ENCODE data around the gene PCDHB15. TPM values are rescaled to one million over a fixed set of nuclear protein-coding genes. Genes with fewer than 3 reads are reported as not detected.
A peak's percentile ranks its signal among the peaks of the same experiment; 100 is the strongest.
"Not testable (repeated sequence)": the region's sequence is repeated elsewhere in the genome, so short reads cannot be mapped to it uniquely, and the experiment has no call there.

PCDHB15 gene
- polyA plus RNA-seq, result not detected

GRCh38 chr5:141245250-141245717, at the start of gene PCDHB15:
Gene PCDHB15, plus strand, starts transcription at chr5:141245395. Its CDS starts 184 bp downstream, at chr5:141245579.
- Mint-ChIP-seq H3K36me3 (peaks cover 2% of the 10 kb centered on the region), H3K27me3 (no peaks in the 10 kb centered on the region), H3K9me3 (peaks cover 7 to 49% (median 40%) of the 10 kb centered on the region in 3 donors), H3K4me3 (peak within 1 kb of the TSS in 2 of 4 donors; percentile 58 to 68), H3K27ac (peak within 1 kb of the TSS in 1 of 3 donors; percentile 85), H3K4me1 (no peaks in the 10 kb centered on the region)

DNA sequence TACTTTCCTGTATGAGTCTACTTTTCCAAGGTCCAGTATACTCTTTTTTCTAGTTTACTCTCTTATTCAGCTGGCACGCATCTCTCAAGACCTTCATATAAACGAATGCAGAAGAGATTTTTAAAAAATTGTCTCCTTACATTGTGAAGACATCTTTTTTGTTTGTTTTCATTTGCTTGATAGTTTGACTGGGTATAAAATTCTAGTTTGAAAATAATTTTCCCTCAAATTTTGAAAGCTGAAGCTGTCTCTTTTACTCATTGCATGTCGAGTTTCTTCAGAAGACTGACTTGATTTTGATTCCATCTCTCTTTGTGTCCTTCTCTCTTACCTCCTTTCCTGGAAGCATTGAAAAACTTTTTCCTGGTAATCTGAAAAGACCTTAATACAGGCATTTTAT, 48.8 kb upstream of the PCDHB15 start:
- H3K36me3 Mint-ChIP-seq, result peaks cover 2% of the 10 kb centered on the region
- H3K27ac Mint-ChIP-seq, result no peak overlapping the region
- H3K9me3 Mint-ChIP-seq, result peaks cover 10 to 41% (median 20%) of the 10 kb centered on the region in 3 donors
- no peak overlapping the region for H3K4me3 Mint-ChIP-seq
- H3K27me3 Mint-ChIP-seq, result peaks cover 15% of the 10 kb centered on the region
- no peaks in the 10 kb centered on the region for H3K4me1 Mint-ChIP-seq

DNA sequence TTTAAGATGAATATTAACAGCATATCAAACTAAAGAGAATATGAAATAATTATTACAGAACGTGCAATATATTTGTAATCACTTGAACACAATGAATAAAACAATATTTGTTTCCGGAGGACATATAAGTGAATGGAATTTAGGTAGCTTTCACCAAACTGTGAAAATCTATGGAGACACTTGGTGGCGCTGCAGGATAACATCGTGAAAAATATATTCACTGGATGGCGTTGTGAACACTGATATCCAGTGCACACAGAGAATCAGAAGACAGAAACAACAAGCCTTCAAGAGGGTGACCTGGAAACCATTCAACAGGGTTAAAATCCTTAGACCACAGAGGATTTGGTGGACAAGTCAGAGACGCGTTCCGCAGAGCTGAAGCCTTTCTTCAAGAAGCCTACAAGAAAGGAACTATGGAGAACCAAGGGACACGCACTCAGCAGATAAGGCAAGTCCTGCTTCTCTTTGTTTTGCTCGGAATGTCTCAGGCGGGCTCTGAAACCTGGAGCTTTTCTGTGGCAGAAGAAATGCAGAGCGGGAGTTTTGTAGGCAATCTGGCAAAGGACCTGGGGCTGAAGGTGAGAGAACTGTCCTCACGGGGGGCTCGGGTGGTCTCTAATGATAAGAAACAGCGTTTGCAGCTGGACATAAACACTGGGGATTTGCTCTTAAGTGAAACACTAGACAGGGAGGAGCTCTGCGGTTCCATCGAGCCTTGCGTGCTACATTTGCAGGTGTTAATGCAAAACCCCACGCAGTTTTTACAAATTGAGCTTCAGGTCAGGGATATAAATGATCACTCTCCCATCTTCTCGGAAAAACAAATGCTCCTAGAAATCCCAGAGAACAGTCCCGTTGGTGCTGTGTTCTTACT, 45.6 kb upstream of the PCDHB15 start, which contains the start of gene PCDHB11:
TSS of gene PCDHB11 (plus strand) at position 269 of the 877 bp plus-strand sequence. CDS start at position 417, 148 bp downstream.
- Mint-ChIP-seq H3K27me3 (peaks cover 10% of the 10 kb centered on the region), H3K4me3 (no peak within 1 kb of the TSS), H3K36me3 (peaks cover 2% of the 10 kb centered on the region), H3K4me1 (peaks cover 0 to 1% (median 0%) of the 10 kb centered on the region in 3 donors), H3K27ac (no peak within 1 kb of the TSS), H3K9me3 (peaks cover 6 to 27% (median 19%) of the 10 kb centered on the region in 3 donors)

GRCh38 chr5:141201126-141201525, 44.1 kb upstream of the PCDHB15 start:
- not testable (repeated sequence) for H3K4me3 Mint-ChIP-seq, H3K36me3 Mint-ChIP-seq, H3K4me1 Mint-ChIP-seq, H3K27ac Mint-ChIP-seq, H3K27me3 Mint-ChIP-seq
- H3K9me3 Mint-ChIP-seq, result peaks cover 6 to 22% (median 19%) of the 10 kb centered on the region in 3 donors

DNA sequence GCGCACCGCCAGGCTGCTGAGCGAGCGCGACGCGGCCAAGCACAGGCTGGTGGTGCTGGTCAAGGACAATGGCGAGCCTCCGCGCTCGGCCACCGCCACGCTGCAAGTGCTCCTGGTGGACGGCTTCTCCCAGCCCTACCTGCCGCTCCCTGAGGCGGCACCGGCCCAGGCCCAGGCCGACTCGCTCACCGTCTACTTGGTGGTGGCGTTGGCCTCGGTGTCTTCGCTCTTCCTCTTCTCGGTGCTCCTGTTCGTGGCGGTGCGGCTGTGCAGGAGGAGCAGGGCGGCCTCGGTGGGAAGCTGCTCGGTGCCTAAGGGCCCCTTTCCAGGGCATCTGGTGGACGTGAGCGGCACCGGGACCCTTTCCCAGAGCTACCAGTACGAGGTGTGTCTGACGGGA, 43.5 kb upstream of the PCDHB15 start:
- H3K4me3 Mint-ChIP-seq, H3K36me3 Mint-ChIP-seq, H3K4me1 Mint-ChIP-seq, H3K27ac Mint-ChIP-seq: not testable (repeated sequence)
- Mint-ChIP-seq H3K27me3 (peaks cover 13% of the 10 kb centered on the region), H3K9me3 (peaks cover 6 to 19% (median 17%) of the 10 kb centered on the region in 3 donors)

- peaks cover 11% of the 10 kb centered on the region for H3K27me3 Mint-ChIP-seq
These were observed 36.7 kb upstream of the PCDHB15 start, which contains the start of gene PCDHB12 for GRCh38 chr5:141208478-141208877. Gene PCDHB12, plus strand, starts transcription at chr5:141208719. Its CDS starts 189 bp downstream, at chr5:141208908.

DNA sequence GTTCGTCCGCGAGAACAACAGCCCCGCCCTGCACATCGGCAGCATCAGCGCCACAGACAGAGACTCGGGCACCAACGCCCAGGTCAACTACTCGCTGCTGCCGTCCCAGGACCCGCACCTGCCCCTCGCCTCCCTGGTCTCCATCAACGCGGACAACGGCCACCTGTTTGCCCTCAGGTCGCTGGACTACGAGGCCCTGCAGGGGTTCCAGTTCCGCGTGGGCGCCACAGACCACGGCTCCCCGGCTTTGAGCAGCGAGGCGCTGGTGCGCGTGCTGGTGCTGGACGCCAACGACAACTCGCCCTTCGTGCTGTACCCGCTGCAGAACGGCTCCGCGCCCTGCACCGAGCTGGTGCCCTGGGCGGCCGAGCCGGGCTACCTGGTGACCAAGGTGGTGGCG, 34.9 kb upstream of the PCDHB15 start:
- H3K4me1 Mint-ChIP-seq, H3K36me3 Mint-ChIP-seq, H3K27ac Mint-ChIP-seq, H3K4me3 Mint-ChIP-seq: not testable (repeated sequence)
- peaks cover 12% of the 10 kb centered on the region for H3K27me3 Mint-ChIP-seq
- H3K9me3 Mint-ChIP-seq, result peaks cover 1 to 21% (median 8%) of the 10 kb centered on the region in 3 donors

More at GRCh38 chr5:141208478-141208877, 36.7 kb upstream of the PCDHB15 start, which contains the start of gene PCDHB12:
- H3K4me3 Mint-ChIP-seq, result peak within 1 kb of the TSS in 1 of 4 donors; percentile 41
- H3K4me1 Mint-ChIP-seq, result no peaks in the 10 kb centered on the region
- H3K36me3 Mint-ChIP-seq, result no peaks in the 10 kb centered on the region
- peaks cover 0 to 12% (median 2%) of the 10 kb centered on the region in 3 donors for H3K9me3 Mint-ChIP-seq
- no peak within 1 kb of the TSS for H3K27ac Mint-ChIP-seq

DNA sequence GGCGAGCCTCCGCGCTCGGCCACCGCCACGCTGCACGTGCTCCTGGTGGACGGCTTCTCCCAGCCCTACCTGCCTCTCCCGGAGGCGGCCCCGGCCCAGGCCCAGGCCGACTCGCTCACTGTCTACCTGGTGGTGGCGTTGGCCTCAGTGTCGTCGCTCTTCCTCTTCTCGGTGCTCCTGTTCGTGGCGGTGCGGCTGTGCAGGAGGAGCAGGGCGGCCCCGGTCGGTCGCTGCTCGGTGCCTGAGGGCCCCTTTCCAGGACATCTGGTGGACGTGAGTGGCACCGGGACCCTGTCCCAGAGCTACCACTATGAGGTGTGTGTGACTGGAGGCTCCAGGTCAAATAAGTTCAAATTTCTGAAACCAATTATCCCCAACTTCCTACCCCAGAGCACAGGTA, 34.3 kb upstream of the PCDHB15 start:
- Mint-ChIP-seq H3K27me3 (peaks cover 12% of the 10 kb centered on the region), H3K4me3 (peak overlapping the region in 1 of 4 donors; percentile 22)
- not testable (repeated sequence) for H3K27ac Mint-ChIP-seq

GRCh38 chr5:141213656-141214339, 31.4 kb upstream of the PCDHB15 start, which contains the start of gene PCDHB13:
Gene PCDHB13, plus strand, starts transcription at chr5:141213919. Its CDS starts 205 bp downstream, at chr5:141214124.
- not testable (repeated sequence) for H3K4me1 Mint-ChIP-seq, H3K36me3 Mint-ChIP-seq, H3K27me3 Mint-ChIP-seq
- H3K4me3 Mint-ChIP-seq, result peak within 1 kb of the TSS in 2 of 4 donors; percentile 22 to 44
- H3K27ac Mint-ChIP-seq, result peak within 1 kb of the TSS in 2 of 3 donors; percentile 27 to 33
- peaks cover 10 to 27% (median 18%) of the 10 kb centered on the region in 3 donors for H3K9me3 Mint-ChIP-seq

More for the DNA sequence above, 34.3 kb upstream of the PCDHB15 start:
- H3K4me1 Mint-ChIP-seq, H3K36me3 Mint-ChIP-seq: not testable (repeated sequence)
- H3K9me3 Mint-ChIP-seq, result peaks cover 2 to 21% (median 8%) of the 10 kb centered on the region in 3 donors

DNA sequence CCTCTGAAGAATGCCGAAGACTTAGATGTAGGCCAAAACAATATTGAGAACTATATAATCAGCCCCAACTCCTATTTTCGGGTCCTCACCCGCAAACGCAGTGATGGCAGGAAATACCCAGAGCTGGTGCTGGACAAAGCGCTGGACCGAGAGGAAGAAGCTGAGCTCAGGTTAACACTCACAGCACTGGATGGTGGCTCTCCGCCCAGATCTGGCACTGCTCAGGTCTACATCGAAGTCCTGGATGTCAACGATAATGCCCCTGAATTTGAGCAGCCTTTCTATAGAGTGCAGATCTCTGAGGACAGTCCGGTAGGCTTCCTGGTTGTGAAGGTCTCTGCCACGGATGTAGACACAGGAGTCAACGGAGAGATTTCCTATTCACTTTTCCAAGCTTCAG, 30.6 kb upstream of the PCDHB15 start:
- H3K36me3 Mint-ChIP-seq, H3K27me3 Mint-ChIP-seq, H3K4me3 Mint-ChIP-seq, H3K4me1 Mint-ChIP-seq: not testable (repeated sequence)
- H3K27ac Mint-ChIP-seq, result peak overlapping the region in 1 of 3 donors; percentile 33
- H3K9me3 Mint-ChIP-seq, result peaks cover 13 to 31% (median 20%) of the 10 kb centered on the region in 3 donors

GRCh38 chr5:141215504-141215903, 29.7 kb upstream of the PCDHB15 start:
- H3K36me3 Mint-ChIP-seq, H3K27ac Mint-ChIP-seq, H3K4me1 Mint-ChIP-seq, H3K4me3 Mint-ChIP-seq, H3K27me3 Mint-ChIP-seq: not testable (repeated sequence)
- H3K9me3 Mint-ChIP-seq, result peaks cover 16 to 40% (median 25%) of the 10 kb centered on the region in 3 donors

DNA sequence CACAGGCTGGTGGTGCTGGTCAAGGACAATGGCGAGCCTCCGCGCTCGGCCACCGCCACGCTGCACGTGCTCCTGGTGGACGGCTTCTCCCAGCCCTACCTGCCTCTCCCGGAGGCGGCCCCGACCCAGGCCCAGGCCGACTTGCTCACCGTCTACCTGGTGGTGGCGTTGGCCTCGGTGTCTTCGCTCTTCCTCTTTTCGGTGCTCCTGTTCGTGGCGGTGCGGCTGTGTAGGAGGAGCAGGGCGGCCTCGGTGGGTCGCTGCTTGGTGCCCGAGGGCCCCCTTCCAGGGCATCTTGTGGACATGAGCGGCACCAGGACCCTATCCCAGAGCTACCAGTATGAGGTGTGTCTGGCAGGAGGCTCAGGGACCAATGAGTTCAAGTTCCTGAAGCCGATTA, 29.2 kb upstream of the PCDHB15 start:
- H3K27me3 Mint-ChIP-seq, H3K4me3 Mint-ChIP-seq, H3K4me1 Mint-ChIP-seq, H3K36me3 Mint-ChIP-seq, H3K27ac Mint-ChIP-seq: not testable (repeated sequence)
- peaks cover 18 to 42% (median 26%) of the 10 kb centered on the region in 3 donors for H3K9me3 Mint-ChIP-seq

DNA sequence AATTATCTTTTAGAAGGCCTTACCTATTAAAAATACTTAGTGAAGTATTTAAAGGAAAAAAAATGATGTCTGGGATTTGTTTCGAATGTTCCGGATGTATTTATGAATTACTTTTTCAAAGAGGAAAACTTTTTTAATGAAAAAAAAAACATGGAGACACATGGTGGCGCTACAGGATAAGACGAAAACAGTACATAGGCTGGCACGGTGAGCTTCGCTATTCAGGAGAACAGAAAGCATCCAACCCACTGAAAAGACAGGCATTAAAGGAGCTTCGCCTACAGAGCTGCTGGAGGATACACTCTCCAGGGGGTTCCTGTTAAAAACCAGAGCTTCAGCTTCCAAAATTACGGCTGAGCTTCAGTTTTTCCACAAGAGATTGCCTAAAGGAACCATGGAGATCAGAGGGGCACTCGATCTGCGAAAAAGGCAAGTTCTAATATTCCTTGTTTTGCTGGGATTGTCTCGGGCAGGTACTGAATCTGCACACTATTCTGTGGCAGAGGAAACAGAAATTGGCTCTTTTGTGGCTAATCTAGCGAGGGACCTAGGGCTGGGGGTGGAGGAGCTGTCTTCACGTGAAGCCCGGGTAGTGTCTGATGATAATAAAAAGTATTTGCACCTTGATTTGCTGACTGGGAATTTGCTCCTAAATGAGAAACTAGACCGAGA, 21.9 kb upstream of the PCDHB15 start, which contains the start of gene PCDHB14:
TSS of gene PCDHB14 (plus strand) at position 232 of the 672 bp plus-strand sequence. CDS start at position 395, 163 bp downstream.
- H3K4me1 Mint-ChIP-seq, result peaks cover 0 to 4% (median 0%) of the 10 kb centered on the region in 3 donors
- H3K9me3 Mint-ChIP-seq, result peaks cover 14 to 29% (median 18%) of the 10 kb centered on the region in 3 donors
- peaks cover 13% of the 10 kb centered on the region for H3K27me3 Mint-ChIP-seq
- H3K27ac Mint-ChIP-seq, result peak within 1 kb of the TSS in 1 of 3 donors; percentile 67
- no peak within 1 kb of the TSS for H3K4me3 Mint-ChIP-seq
- H3K36me3 Mint-ChIP-seq, result no peaks in the 10 kb centered on the region

DNA sequence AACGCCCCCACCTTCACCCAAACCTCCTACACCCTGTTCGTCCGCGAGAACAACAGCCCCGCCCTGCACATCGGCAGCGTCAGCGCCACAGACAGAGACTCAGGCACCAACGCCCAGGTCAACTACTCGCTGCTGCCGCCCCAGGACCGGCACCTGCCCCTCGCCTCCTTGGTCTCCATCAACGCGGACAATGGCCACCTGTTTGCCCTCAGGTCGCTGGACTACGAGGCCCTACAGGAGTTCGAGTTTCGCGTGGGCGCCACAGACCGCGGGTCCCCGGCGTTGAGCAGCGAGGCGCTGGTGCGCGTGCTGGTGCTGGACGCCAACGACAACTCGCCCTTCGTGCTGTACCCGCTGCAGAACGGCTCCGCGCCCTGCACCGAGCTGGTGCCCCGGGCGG, 20.4 kb upstream of the PCDHB15 start:
- H3K4me3 Mint-ChIP-seq, H3K36me3 Mint-ChIP-seq, H3K4me1 Mint-ChIP-seq, H3K27ac Mint-ChIP-seq: not testable (repeated sequence)
- Mint-ChIP-seq H3K9me3 (peaks cover 7 to 21% (median 12%) of the 10 kb centered on the region in 3 donors), H3K27me3 (peaks cover 13% of the 10 kb centered on the region)

Data from IgD-negative memory B cell (primary cell).